GM12892 (cell line): ENCODE measurements around the gene STAT6.

Source experiments
- DNase-seq: peaks from one replicate; pipeline ENCODE4 v3.0.0; 2011; ENCODE audit not compliant: insufficient read length
- FAIRE-seq: peaks from 2 replicates; lab custom pipeline; 2011; peaks lifted over from hg19 to GRCh38; lab: Jason Lieb, UNC
- POLR2A ChIP-seq: IDR thresholded peaks from 2 replicates; pipeline ENCODE4 v1.6.1; 2011; ENCODE audit warnings: low read depth, low read length, control low read depth
- POLR2AphosphoS5 ChIP-seq: IDR thresholded peaks from 2 replicates; pipeline ENCODE4 v1.6.1; 2011; ENCODE audit warnings: low read depth, low read length, control low read depth
- TAF1 ChIP-seq: IDR thresholded peaks from 2 replicates; pipeline ENCODE4 v1.6.1; 2011; ENCODE audit warnings: low read depth, mild to moderate bottlenecking, control low read depth, low read length, borderline replicate concordance

The STAT6 gene

DNA sequence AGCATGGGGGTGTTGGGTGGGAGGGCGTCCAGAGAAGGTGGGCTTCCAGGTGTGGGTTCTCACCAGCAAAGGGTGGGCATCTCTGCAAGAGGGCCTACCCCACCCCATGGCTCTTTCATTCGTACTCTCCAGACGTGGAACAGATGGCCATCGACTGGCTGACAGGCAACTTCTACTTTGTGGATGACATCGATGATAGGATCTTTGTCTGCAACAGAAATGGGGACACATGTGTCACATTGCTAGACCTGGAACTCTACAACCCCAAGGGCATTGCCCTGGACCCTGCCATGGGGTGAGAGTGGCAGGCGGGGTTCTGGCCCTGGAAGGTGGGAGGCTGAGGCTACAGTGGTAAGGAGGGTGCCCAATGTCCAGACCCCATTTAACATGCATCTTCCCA lies 42.9 kb upstream of the STAT6 start:
- no peak for FAIRE-seq
- TF ChIP-seq TAF1 = no peak
- no peak for TF ChIP-seq POLR2AphosphoS5
- no peak for TF ChIP-seq POLR2A

DNA sequence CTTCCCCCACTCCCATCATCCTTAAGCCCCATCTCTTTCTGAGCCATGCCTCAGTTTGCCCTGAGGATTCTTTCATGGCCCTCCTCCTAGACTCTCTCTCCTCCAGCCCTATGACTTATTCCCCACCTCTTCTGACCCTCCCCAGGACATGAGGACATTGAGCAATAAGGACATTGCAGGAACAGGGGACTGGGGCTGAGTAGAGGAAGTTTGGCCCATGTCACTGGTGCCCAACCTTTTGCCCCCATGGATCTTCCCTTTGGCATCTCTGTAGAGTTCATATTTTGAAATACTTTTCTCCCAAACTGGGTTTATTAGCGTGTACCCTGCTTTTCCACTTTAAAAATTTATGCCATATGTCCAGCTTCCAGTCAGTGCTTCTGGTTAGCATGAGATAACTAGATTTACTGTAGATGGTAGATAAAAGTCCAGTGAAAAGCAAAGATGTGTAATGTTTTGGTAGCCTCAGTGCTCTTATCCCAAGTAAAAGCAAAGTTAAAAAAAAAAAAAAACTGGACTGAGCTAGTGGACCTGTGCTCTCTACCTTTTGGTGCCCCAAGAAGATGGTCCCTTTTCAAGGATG lies 42.3 kb upstream of the STAT6 start:
- TF ChIP-seq POLR2AphosphoS5 (no peak), TAF1 (no peak), POLR2A (no peak)
- DNase-seq = no peak
- FAIRE-seq = no peak

More for the DNA sequence above, 42.9 kb upstream of the STAT6 start:
- DNase-seq = no peak

DNA sequence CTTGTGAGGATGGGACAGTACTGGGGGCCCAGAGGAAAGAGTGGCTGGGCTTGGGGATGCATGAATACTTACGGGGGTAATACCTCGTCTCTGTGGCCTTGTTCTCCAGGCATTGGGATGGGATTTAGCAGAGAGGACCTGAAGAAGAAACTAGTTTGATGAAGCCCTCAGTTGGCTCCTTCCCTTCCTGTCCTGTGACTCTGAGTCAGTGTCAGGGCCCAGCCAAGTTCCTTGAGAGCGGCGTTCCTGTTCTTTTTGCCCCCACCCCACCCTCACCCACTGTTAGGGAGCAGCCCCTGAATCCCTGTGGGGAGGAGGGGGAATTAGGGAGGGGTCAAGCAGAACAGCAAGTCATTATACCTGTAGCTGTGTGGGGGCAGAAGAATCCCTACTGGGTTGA lies 41.5 kb upstream of the STAT6 start:
- FAIRE-seq (no peak), DNase-seq (no peak)
- TF ChIP-seq TAF1 = no peak
- no peak for TF ChIP-seq POLR2AphosphoS5
- TF ChIP-seq POLR2A = no peak

DNA sequence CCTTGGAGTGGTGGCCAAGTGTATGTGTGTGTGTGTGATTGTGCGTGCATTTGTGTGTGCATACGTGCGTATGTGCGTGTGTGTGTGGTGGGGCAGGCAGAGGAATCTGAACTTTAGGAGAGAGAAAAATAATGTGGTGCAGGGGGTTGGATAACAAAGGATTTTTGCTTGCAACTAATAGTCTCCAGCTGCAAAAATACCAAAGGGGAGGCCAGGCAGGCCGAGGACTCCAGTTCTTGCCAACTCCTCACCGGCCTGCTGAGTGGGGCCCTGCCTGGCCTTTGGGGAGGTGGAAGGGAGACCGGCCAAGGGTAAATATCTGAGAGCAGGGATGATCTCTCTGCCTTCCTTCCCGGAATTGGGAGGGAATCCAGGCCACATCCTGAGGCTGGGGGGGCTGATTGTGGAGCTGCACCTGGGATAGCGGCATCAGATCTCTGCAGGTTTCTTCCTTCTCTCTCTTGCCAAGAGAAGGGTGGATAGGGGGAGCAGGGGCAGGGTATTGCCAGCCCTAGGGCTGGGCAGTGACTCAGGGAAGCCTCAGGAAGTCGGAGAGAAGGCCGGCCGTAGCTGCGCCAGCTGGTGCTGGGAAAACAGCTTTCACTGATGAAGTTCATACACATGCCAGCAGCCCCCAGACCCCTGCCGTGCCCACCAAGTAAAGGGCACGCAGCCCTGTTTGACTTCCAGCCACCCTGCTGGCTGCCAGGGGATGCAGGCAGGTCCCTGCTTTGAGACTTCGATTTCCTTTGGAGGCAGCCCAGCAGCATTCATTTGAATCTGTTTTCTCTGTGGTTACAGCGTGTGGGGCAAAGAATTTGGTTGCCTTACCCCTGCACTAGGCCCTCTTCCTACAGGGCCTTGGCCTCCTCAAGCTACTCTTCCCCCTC lies 40.8 kb upstream of the STAT6 start:
- TF ChIP-seq POLR2A (no peak), TAF1 (no peak), POLR2AphosphoS5 (no peak)
- FAIRE-seq (no peak), DNase-seq (no peak)

DNA sequence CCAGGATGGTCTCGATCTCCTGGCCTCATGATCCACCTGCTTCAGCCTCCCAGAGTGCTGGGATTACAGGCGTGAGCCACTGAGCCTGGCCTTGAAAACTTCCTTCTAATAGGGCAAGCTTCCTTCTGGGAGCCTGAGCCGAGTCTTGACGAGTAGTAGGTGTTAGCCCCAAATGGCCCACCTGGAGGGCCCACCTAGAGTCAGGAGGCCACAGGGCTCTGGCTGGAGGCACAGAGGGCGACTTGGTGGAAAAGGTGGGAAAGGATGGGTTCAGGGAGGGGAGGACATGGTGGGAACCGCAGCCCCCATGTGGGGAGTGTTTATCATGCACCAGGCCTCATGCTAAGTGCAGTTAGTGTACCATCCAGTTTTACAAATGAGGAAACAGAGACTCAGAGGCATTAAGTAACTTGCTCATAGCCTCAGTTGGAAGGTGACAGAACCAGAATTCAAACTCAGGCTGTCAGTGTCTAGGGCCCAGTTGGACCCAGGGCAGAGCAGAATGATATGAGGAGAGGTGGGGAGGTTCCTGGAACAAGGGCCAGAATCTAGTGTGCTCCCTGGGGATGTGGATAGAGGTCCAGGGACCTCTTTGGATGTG lies 39.3 kb upstream of the STAT6 start:
- no peak for FAIRE-seq
- TF ChIP-seq POLR2A (no peak), TAF1 (no peak), POLR2AphosphoS5 (no peak)
- no peak for DNase-seq

DNA sequence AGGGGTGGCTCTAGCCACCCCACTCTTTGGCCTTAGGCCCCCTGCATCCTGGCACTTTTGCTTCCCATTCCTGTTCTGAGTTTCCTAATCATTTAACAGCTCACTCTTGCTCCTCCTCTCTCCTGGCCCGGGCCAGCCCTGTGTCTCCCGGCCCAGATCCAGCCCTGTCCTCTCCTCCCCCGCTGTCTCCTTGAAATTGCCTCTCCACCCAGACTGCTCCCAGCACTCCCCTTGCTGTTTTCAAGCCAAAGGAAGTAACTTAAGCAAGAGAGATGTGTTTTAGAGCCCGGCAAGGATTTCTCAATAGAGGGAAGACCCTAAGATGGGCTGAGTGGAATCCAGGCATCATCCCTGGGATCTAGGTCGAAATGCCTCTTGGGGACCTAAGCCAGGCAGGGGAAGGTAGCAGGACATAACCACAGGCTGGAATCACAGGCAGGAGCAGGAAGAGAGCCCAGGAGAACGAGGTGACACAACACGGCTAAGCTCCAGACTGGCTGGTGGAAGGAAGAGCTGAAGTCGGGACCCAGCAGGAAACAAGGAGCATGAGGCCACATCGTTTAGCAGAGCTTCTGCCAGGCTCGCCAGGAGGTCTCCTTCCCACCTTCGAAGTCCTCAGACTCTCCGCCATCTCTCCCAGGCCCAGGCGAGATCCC lies 38.2 kb upstream of the STAT6 start:
- FAIRE-seq (no peak), DNase-seq (no peak)
- TF ChIP-seq POLR2AphosphoS5 = no peak
- TF ChIP-seq TAF1 = no peak
- TF ChIP-seq POLR2A = no peak

DNA sequence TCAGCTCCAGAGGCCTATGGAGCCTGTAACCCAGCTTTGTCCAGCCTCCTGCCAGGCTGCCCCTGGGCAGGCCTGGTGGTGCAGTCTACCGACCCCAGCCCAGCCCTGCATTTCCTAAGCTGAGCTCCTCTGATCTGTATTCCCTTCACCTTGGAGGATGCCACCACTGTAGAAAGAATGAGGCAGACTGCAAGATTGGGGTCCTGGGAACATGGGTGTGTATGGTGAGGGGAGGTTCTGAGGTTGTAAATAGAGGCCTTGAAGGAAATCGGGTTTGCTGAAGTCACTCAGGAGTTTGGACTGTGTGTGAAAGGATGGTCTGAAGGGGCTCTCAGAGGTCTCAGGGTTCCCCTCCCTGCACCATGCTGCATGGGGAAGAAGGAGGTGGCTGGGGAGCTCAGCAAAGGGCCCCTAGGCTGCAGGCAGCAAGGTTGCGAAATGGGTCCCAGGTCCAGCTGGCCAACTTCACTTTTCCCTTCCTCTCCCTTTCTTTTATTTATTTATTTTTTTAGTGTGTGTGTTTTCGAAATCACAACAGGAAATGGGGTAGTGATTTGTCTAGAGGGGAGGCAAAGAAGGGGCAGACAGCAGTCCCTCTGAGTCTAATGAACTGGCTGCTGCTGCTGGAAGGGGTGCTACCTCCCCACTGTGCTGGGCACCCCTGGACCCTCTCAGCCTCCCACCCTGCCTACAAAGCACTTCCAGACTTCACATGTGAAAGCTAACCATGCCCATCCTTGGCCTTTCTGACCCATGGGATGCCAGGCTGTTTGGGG lies 37.5 kb upstream of the STAT6 start:
- no peak for DNase-seq
- TF ChIP-seq TAF1 (no peak), POLR2AphosphoS5 (no peak), POLR2A (no peak)
- no peak for FAIRE-seq

DNA sequence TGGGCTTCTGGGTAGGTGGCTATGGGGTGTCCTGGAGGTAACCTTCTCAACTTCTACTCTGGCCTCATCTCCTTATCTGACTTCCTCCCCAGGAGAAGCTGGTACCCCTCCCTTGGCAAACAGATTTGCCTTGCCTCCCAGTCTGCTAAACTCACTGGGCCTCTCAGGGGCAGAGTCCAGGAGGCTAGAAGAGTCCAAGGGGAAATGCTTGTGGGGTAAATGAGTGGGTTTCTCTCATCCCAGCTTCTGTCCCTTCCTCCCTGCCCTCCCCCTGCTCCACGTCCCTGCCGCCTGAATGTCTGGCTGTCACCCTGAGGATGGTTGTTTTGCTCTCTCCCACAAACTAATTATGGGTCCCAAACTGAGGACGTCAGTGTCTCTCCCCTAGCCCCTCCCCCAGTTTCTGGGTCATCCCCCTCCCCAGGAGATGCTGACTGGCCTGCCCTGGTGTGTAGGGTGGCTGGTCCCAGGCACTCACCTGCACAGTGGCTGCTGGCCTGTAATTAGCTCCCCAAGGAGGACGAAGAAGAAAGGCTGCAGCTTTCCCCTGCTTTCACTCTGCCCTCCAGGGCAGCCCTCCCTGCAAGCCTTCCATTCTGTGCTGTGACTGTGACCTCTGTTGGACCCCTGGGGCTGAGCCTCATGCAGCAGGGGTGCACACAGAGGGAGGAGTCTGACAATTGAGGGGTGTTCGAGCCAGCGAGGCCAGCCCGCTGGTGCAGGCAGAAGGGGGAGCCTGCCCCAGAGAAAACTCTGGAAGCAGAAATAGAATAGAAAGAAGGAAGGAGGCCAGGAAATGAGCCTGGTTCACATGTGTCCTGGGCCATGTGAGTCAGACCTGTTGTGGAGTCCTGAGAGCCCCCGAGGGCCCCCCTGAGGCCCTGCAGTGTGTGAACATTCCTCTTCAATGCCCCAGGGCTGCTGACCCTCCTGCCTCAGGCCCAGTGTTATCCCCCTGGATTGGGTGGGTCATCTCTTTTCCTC lies 36.1 kb upstream of the STAT6 start, which contains the start of gene LRP1-AS:
Gene LRP1-AS (minus strand): TSS at position 659 of the 984 bp plus-strand sequence.
- DNase-seq = no peak
- TF ChIP-seq TAF1 (no peak), POLR2AphosphoS5 (no peak), POLR2A (no peak)
- FAIRE-seq = no peak

DNA sequence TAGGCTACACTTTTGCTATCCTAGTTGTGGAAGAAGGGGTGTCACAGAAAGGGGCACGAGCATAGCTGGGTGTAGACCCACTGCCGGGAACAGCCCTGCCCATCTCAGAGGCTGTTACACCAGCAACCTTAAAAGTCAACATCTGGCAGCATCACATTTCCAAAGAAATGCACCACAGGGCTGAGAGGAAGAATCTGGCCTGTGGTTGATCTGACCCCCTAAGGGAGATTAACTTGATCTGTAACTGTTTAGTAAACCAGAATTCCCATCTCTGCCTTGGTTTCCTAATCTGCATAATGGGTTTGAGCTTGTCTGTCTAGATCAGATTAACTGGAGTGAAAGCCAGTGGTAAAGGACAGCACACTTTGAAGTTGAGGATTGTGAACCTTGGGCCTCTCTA lies 34.9 kb upstream of the STAT6 start:
- DNase-seq = no peak
- TF ChIP-seq POLR2AphosphoS5 (no peak), TAF1 (no peak), POLR2A (no peak)
- no peak for FAIRE-seq
